ENCODE measurements around the gene PUDP. TPM values are rescaled to one million over a fixed set of nuclear protein-coding genes. Genes with fewer than 3 reads are reported as not detected.
"Not testable (repeated sequence)": the region's sequence is repeated elsewhere in the genome, so short reads cannot be mapped to it uniquely, and the experiment has no call there.

The PUDP gene
- total RNA-seq, 2 experiments from 2014 or later: 16.6 to 18.4 TPM

DNA sequence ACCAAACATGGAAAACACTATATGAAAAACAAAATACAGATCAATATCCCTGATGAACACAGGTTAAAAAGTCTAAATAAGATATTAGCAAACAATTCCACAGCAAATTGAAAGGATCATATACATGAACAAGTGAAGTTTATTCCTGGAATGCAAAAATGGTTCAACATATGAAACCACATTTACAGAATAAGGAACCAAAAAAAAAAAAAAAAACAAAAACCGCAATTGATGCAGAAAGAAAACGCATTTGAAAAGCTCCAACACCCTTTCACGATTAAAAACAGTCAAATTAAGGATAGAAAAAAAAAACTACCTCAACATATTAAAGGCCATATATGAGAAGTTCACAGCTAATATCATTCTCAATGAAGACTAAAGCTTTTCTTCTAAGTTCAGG, 45.8 kb downstream of the PUDP start:
- Mint-ChIP-seq H3K4me1 (ENCODE audit: low read depth) (peaks cover 3% of the 10 kb centered on the region), H3K27me3 (no peaks in the 10 kb centered on the region), H3K9me3 (no peaks in the 10 kb centered on the region), H3K36me3 (ENCODE audit: low read depth) (peaks cover 21% of the 10 kb centered on the region), H3K4me3 (no peak overlapping the region), H3K27ac (no peak overlapping the region)
- ChIA-PET CTCF (no interaction called here), POLR2A (no interaction called here)
- TF ChIP-seq CTCF (IDR thresholded peaks at IDR 0.05): no peak
- intact Hi-C loops (cut with micrococcal nuclease): no loop called here
- DNase-seq (no peak), ATAC-seq (no peak)

DNA sequence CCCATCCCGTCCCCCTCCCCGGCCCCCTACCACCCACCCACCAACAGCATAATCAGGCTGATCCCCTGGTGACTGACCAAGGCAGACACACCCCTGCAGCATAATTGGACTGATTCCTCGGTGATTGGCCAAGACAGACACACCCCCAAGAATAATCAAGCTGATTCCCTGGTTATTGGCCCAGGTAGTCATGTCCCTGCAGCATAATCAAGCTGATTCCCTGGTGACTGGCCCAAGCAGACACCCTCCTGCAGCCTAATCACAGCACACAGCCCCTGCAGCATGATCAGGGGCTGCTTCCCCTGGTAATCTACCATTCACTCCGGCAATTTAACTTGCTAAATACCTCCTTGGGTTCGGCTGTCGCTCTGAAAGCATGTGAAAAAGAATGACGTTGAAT, 47.9 kb downstream of the PUDP start:
- Mint-ChIP-seq H3K36me3 (ENCODE audit: low read depth) (peaks cover 23% of the 10 kb centered on the region), H3K4me1 (ENCODE audit: low read depth) (peaks cover 3% of the 10 kb centered on the region), H3K4me3 (no peak overlapping the region), H3K9me3 (no peaks in the 10 kb centered on the region), H3K27ac (no peak overlapping the region), H3K27me3 (no peaks in the 10 kb centered on the region)
- DNase-seq (no peak), ATAC-seq (no peak)
- CTCF ChIA-PET: interaction anchor here (0.6 kb wide), 1 partner anchor 32 kb away, joined by 3 read pairs; no protein-coding TSS in a partner anchor
- no peak for TF ChIP-seq CTCF (IDR thresholded peaks at IDR 0.05)
- POLR2A ChIA-PET: no interaction called here
- intact Hi-C loops (cut with micrococcal nuclease): no loop called here

- ATAC-seq; H3K4me1 Mint-ChIP-seq (ENCODE audit: low read depth); DNase-seq; CTCF ChIA-PET; H3K4me3 Mint-ChIP-seq; H3K27ac Mint-ChIP-seq; H3K27me3 Mint-ChIP-seq; H3K36me3 Mint-ChIP-seq (ENCODE audit: low read depth); intact Hi-C loops (cut with micrococcal nuclease); H3K9me3 Mint-ChIP-seq; POLR2A ChIA-PET: not testable (repeated sequence)
These were observed 52.3 kb downstream of the PUDP start for GRCh38 chrX:7095657-7096056.

- POLR2A ChIA-PET: no interaction called here
- Mint-ChIP-seq H3K36me3 (ENCODE audit: low read depth) (peaks cover 4% of the 10 kb centered on the region), H3K27me3 (no peaks in the 10 kb centered on the region), H3K4me1 (ENCODE audit: low read depth) (peaks cover 29% of the 10 kb centered on the region), H3K9me3 (no peaks in the 10 kb centered on the region), H3K4me3 (no peak overlapping the region), H3K27ac (no peak overlapping the region)
- no peak for DNase-seq
- intact Hi-C loops (cut with micrococcal nuclease): no loop called here
- TF ChIP-seq CTCF (IDR thresholded peaks at IDR 0.05): no peak
- no peak for ATAC-seq
- CTCF ChIA-PET: no interaction called here
These were observed 54.6 kb downstream of the PUDP start for GRCh38 chrX:7093305-7093704.

DNA sequence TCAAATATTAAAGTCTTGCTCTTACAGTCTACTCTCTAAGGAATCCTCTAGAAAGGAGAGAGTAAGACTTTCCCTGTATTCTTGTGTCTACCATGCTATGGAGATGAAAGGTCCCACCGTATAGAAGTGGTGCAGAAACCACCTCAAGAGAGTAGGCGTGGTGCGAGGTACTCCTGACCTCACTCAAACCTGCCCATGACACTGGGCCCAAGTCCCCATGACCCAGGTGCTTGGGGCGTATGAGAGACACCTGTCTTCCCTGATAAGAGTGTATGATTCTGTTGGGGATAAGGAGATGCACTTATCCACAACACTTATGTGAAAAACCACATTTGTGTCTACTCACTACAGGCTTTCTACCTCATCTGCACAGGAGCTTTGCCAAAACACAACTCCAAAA, 55.4 kb downstream of the PUDP start:
- ChIA-PET POLR2A (no interaction called here), CTCF (no interaction called here)
- TF ChIP-seq CTCF (IDR thresholded peaks at IDR 0.05): no peak
- H3K9me3 Mint-ChIP-seq: no peaks in the 10 kb centered on the region
- DNase-seq (no peak), ATAC-seq (no peak)
- peaks cover 31% of the 10 kb centered on the region for H3K4me1 Mint-ChIP-seq (ENCODE audit: low read depth)
- H3K36me3 Mint-ChIP-seq (ENCODE audit: low read depth): peaks cover 4% of the 10 kb centered on the region
- intact Hi-C loops (cut with micrococcal nuclease): no loop called here
- H3K4me3 Mint-ChIP-seq: no peak overlapping the region
- no peak overlapping the region for H3K27ac Mint-ChIP-seq
- H3K27me3 Mint-ChIP-seq: no peaks in the 10 kb centered on the region

DNA sequence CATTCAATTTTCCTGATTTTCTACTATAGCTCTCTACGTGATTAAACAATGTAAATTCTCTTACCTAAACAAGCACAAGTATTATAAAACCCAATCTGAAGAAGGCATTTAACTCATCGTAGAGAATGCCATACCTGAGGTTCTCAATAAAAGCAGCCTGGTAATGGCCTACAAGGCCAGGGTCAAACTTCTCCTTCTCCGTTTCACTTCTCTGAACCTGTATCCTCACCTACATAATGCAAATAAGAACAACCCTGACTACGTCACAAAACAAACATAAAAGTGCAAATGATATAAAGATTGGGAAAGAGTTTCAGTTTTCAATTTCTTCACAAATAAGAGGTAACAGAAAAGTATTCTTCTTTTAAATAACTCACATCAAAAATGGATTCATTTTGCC, 56.0 kb downstream of the PUDP start:
- Mint-ChIP-seq H3K4me1 (ENCODE audit: low read depth) (peaks cover 32% of the 10 kb centered on the region), H3K27ac (no peak overlapping the region), H3K9me3 (no peaks in the 10 kb centered on the region), H3K4me3 (no peak overlapping the region), H3K27me3 (no peaks in the 10 kb centered on the region), H3K36me3 (ENCODE audit: low read depth) (peaks cover 4% of the 10 kb centered on the region)
- ChIA-PET POLR2A (no interaction called here), CTCF (no interaction called here)
- intact Hi-C loops (cut with micrococcal nuclease): no loop called here
- ATAC-seq (no peak), DNase-seq (no peak)
- no peak for TF ChIP-seq CTCF (IDR thresholded peaks at IDR 0.05)
